Glutamatergic neuron (in vitro differentiated cells): Measurements from ENCODE around the gene VPS37C. TPM values are rescaled to one million over a fixed set of nuclear protein-coding genes. Genes with fewer than 3 reads are reported as not detected.

ENCODE experiments used
- DNase-seq: peaks from one replicate; pipeline ENCODE4 v3.0.0; 2022
- H3K27ac Mint-ChIP-seq: one replicate; pipeline ENCODE4 v1.8.0; 2020; ENCODE audit warnings: mild to moderate bottlenecking, mixed read lengths, inconsistent platforms; ENCODE audit not compliant: unreplicated experiment
- H3K27me3 Mint-ChIP-seq: one replicate; pipeline ENCODE4 v1.8.0; 2020; ENCODE audit warnings: mild to moderate bottlenecking, moderate library complexity, mixed read lengths, inconsistent platforms; ENCODE audit not compliant: unreplicated experiment
- H3K36me3 Mint-ChIP-seq: one replicate; pipeline ENCODE4 v1.8.0; 2020; ENCODE audit warnings: mild to moderate bottlenecking, mixed read lengths, inconsistent platforms; ENCODE audit not compliant: unreplicated experiment
- H3K4me1 Mint-ChIP-seq: one replicate; pipeline ENCODE4 v1.8.0; 2020; ENCODE audit warnings: mild to moderate bottlenecking, low read depth, mixed read lengths, inconsistent platforms; ENCODE audit not compliant: unreplicated experiment
- H3K4me3 Mint-ChIP-seq: one replicate; pipeline ENCODE4 v1.8.0; 2020; ENCODE audit warnings: mild to moderate bottlenecking, mixed read lengths, inconsistent platforms; ENCODE audit not compliant: unreplicated experiment
- H3K9me3 Mint-ChIP-seq: one replicate; pipeline ENCODE4 v1.8.0; 2020; ENCODE audit warnings: mild to moderate bottlenecking, moderate library complexity, mixed read lengths, inconsistent platforms; ENCODE audit not compliant: unreplicated experiment
- total RNA-seq: library from RNA; stranded (reverse); fragmentation: NEBNext Ultra II Directional; extraction: Animal tissue kit (Norgen Biotek cat#: 25700); gene quantifications from one replicate; pipeline ENCODE4 v1.2.1, GENCODE V29; 2021; ENCODE audit not compliant: unreplicated experiment
- TF ChIP-seq, protein P1 (sequence below): fragments of 200-600 bp; sonication (generic); IDR thresholded peaks from one replicate; pipeline ENCODE4 v1.5.0; 2021; ENCODE audit not compliant: partially characterized antibody, unreplicated experiment

Gene VPS37C
- total RNA-seq, 1 donor from 2014 or later: 27.1 TPM

DNA sequence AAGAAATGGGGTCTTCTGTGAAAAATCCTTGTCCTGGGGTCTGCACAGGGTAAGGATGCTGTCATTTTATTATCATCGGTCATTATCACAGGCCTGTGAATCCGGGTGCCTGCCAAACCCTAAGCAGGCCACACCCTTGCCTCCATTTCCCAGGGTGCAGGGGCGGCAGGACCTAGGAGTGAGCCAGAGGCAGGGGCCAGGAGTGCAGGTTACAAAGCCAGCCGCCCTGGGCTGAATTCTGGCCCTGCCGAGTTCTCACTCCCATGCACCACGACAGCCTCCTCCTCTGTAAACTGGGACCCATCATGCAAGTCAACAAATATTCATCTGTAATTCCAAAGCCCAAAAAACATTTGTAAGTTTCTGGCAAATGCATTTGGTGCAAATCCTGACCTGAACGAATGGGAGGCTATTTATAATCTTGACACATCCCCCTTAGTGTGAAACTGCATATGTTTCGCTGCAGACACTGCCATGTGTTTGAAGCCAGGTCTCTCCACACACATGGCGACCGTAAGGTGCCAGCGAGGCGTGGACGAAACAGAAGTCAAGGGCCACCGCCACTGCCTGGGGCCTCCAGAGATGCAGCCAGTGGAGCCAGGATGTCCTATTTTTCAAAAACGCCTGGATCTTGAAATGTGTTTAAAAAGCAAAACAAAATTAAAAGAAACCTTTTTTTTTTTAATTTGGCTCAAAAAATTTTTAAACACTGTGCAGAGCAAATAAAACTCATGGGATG lies 52.2 kb downstream of the VPS37C start:
- DNase-seq: no peak
- peak overlapping the region; percentile 31 for H3K27ac Mint-ChIP-seq
- no peak overlapping the region for H3K4me3 Mint-ChIP-seq
- H3K27me3 Mint-ChIP-seq: peaks cover 3% of the 10 kb centered on the region
- TF ChIP-seq, protein P1, sequence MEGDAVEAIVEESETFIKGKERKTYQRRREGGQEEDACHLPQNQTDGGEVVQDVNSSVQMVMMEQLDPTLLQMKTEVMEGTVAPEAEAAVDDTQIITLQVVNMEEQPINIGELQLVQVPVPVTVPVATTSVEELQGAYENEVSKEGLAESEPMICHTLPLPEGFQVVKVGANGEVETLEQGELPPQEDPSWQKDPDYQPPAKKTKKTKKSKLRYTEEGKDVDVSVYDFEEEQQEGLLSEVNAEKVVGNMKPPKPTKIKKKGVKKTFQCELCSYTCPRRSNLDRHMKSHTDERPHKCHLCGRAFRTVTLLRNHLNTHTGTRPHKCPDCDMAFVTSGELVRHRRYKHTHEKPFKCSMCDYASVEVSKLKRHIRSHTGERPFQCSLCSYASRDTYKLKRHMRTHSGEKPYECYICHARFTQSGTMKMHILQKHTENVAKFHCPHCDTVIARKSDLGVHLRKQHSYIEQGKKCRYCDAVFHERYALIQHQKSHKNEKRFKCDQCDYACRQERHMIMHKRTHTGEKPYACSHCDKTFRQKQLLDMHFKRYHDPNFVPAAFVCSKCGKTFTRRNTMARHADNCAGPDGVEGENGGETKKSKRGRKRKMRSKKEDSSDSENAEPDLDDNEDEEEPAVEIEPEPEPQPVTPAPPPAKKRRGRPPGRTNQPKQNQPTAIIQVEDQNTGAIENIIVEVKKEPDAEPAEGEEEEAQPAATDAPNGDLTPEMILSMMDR: no peak
- no peaks in the 10 kb centered on the region for H3K36me3 Mint-ChIP-seq
- peaks cover 8% of the 10 kb centered on the region for H3K4me1 Mint-ChIP-seq
- peaks cover 1% of the 10 kb centered on the region for H3K9me3 Mint-ChIP-seq

DNA sequence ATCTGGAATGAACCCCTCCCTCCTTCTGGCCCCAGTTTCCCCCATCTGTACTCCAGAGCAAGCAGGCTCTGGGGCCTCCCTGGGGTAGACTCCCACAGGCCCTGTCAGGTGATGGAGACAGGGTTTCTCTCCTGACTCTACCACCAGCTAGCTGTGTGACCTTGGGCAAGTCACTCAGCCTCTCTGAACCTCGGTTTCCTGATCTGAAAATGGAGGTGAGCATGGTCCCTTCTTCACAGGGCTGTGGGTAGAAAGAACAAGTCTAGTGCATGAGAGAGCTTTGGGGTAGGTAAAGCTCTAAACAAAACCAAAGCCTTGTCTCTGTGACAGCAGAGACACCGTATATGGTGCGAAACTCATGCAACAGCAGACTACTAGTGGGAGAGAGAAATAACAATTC lies 53.3 kb downstream of the VPS37C start:
- TF ChIP-seq, protein P1: no peak
- H3K27ac Mint-ChIP-seq: no peak overlapping the region
- DNase-seq: no peak
- H3K4me1 Mint-ChIP-seq: peaks cover 8% of the 10 kb centered on the region
- peaks cover 1% of the 10 kb centered on the region for H3K9me3 Mint-ChIP-seq
- H3K27me3 Mint-ChIP-seq: peaks cover 3% of the 10 kb centered on the region
- no peaks in the 10 kb centered on the region for H3K36me3 Mint-ChIP-seq
- H3K4me3 Mint-ChIP-seq: no peak overlapping the region

DNA sequence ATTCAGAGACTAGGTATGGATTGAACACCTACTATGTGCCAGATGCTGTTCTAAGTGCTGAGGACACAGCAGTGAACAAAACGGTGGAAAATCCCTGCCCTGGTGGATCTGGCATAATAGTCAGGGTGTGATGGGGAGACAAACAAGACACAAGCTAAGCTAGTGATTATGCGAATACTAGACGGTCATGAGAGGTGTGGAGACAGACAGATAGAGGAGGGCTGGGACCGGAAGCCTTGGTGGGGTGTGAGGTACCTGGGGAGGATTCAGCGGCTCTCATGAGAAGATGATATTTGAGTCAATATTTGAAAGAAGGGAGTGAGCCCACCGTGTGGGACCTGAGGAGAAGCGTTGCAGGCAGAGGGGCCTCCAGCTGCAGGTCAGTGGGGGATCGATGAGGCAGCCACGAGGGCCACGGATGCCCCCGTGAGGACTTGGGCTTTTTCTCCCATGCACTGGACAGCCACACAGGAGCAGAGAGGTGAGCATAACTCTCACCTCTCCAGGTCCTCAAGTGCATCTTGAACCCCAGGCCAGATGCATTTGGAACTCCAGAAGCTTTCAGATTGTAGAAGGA lies 54.2 kb downstream of the VPS37C start:
- H3K4me1 Mint-ChIP-seq: peaks cover 8% of the 10 kb centered on the region
- H3K4me3 Mint-ChIP-seq: no peak overlapping the region
- no peak for DNase-seq
- no peaks in the 10 kb centered on the region for H3K9me3 Mint-ChIP-seq
- TF ChIP-seq, protein P1: no peak
- peaks cover 3% of the 10 kb centered on the region for H3K27me3 Mint-ChIP-seq
- H3K27ac Mint-ChIP-seq: no peak overlapping the region
- no peaks in the 10 kb centered on the region for H3K36me3 Mint-ChIP-seq

DNA sequence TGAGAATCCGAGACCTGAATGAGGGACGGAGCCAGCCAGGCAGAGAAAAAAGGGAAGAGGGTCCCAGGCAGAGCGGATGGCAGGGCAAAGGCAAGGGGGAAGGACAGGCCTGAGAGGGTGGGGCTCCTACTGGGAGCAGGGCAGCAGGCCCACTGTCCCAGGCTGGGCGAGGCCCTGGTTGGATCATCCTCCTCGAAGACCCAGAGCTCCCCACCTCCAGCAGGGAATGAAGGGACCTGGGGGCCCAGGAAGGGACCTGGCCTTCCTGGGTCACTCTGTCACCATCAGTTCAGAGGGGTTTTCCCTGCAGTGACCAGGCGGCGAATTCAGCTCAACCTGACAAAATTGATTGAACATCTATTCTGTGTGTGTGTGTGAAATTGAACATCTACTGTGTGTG lies 54.9 kb downstream of the VPS37C start:
- Mint-ChIP-seq H3K27me3 (peaks cover 3% of the 10 kb centered on the region), H3K36me3 (no peaks in the 10 kb centered on the region), H3K9me3 (no peaks in the 10 kb centered on the region), H3K27ac (no peak overlapping the region), H3K4me3 (no peak overlapping the region), H3K4me1 (peaks cover 8% of the 10 kb centered on the region)
- no peak for DNase-seq
- TF ChIP-seq, protein P1: no peak

DNA sequence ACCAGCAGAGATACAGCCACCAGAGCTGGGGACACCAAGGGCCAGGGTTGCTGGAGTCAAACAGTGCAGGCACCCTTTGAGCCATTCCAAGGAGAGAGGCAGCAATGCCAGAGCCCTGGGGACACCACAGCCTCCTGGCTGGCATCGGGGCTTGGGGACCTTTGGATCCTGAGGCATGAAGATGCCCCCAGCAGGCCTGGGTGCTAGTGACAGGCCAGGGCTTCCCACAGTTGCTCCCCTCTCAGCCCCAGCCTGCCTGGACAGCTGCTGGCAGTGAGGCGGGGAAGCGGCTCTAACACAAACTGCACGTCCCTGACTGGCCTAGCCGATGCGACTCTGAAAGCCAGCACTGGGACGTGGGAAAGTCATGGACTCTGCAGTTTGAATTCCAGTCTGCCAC lies 56.3 kb downstream of the VPS37C start:
- Mint-ChIP-seq H3K27ac (no peak overlapping the region), H3K4me1 (peaks cover 8% of the 10 kb centered on the region), H3K36me3 (no peaks in the 10 kb centered on the region)

More for the DNA sequence above, 56.3 kb downstream of the VPS37C start:
- DNase-seq: no peak
- no peaks in the 10 kb centered on the region for H3K9me3 Mint-ChIP-seq
- H3K4me3 Mint-ChIP-seq: no peak overlapping the region
- TF ChIP-seq, protein P1: no peak
- H3K27me3 Mint-ChIP-seq: peaks cover 3% of the 10 kb centered on the region
